Mammary epithelial cell (primary cell): ENCODE data around the gene IDH3B.

ENCODE experiments used
- CTCF ChIP-seq, 2 donors: IDR thresholded peaks in 1 of 2; conservative IDR thresholded peaks in 1 of 2; 2 replicates each; pipeline ENCODE4 v1.5.1; 2011 to 2012; ENCODE audit warnings: inconsistent platforms in 2 of 2, low read length in 2 of 2, mild to moderate bottlenecking in 2 of 2, control low read depth in 1 of 2, low read depth in 1 of 2; ENCODE audit not compliant: insufficient read depth in 1 of 2; ENCODE audit errors: extremely low read depth in 1 of 2
- EZH2 ChIP-seq: IDR thresholded peaks from 2 replicates; pipeline ENCODE4 v1.6.1; 2012; ENCODE audit warnings: low read length, inconsistent platforms, borderline replicate concordance

GRCh38 chr20:2690718-2691117, 26.7 kb upstream of the IDH3B start:
- no peak for TF ChIP-seq CTCF (conservative IDR thresholded peaks at IDR 0.05 in 1 of 2, IDR thresholded peaks at IDR 0.05 in 1 of 2; ENCODE audit: extremely low read depth in 1 of 2, insufficient read depth in 1 of 2, low read depth in 1 of 2, low read length in 2 of 2)
- no peak for TF ChIP-seq EZH2
